Left ventricle myocardium inferior (tissue), 1 donor: ENCODE data around the gene XRCC4. TPM values are rescaled to one million over a fixed set of nuclear protein-coding genes. Genes with fewer than 3 reads are reported as not detected.

Experiments used
- DNase-seq: peaks from one replicate; pipeline ENCODE4 v3.0.0-alpha.2; 2020
- H3K27ac ChIP-seq: fragments of 200-600 bp; replicated peaks from 2 replicates; pipeline ENCODE4 v1.8.0; 2021
- H3K27me3 ChIP-seq: fragments of 200-600 bp; 2 replicates; pipeline ENCODE4 v1.8.0; 2021; ENCODE audit warnings: low read depth
- H3K36me3 ChIP-seq: fragments of 200-600 bp; 2 replicates; pipeline ENCODE4 v1.8.0; 2021
- H3K4me1 ChIP-seq: fragments of 200-600 bp; 2 replicates; pipeline ENCODE4 v1.8.0; 2021
- H3K4me3 ChIP-seq: fragments of 200-600 bp; 2 replicates; pipeline ENCODE4 v1.8.0; 2021; ENCODE audit warnings: mild to moderate bottlenecking, moderate library complexity
- H3K9me3 ChIP-seq: fragments of 200-600 bp; replicated peaks from 2 replicates; pipeline ENCODE4 v1.8.0; 2021
- intact Hi-C: fragments of 100-400 bp; cut with micrococcal nuclease; formaldehyde crosslinking; loops from one replicate; pipeline ENCODE4 v1.11.0; 2022
- total RNA-seq: library from RNA; stranded (reverse); fragmentation: NEBNext Ultra II Directional; extraction: Animal tissue kit (Norgen Biotek cat#: 25700); gene quantifications from one replicate; pipeline ENCODE4 v1.2.1, GENCODE V29; 2021
- TF ChIP-seq, protein P1 (sequence below): fragments of 200-600 bp; IDR thresholded peaks from 2 replicates; pipeline ENCODE4 v1.8.0; 2021; ENCODE audit warnings: antibody characterized with exemption, mild to moderate bottlenecking, borderline replicate concordance
- donor health status: DM: no; HTN: yes; CAD: no; lungs with severe emphysema.

XRCC4 gene
- total RNA-seq, 1 donor from 2014 or later = 5.2 TPM

DNA sequence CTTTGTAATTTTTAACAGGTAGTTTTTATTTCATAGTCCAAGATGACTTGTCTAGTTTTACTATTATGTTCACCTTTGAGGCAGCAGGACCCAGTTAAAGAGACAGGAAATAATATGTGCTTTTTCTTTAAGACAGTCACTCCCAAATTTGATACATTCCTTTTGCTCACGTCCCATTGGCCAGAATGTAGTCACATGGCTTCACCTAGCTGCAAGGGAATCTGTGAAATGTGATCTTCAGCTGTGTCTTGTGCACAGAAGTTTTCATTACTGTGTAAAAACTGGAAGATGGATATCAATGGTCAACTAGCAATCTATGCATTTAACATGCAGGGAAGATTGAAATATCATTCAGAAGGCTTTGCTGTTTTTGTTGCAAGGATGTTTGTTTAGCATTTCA lies 41.1 kb downstream of the XRCC4 start:
- H3K27me3 ChIP-seq = no peaks in the 10 kb centered on the region
- TF ChIP-seq, protein P1, sequence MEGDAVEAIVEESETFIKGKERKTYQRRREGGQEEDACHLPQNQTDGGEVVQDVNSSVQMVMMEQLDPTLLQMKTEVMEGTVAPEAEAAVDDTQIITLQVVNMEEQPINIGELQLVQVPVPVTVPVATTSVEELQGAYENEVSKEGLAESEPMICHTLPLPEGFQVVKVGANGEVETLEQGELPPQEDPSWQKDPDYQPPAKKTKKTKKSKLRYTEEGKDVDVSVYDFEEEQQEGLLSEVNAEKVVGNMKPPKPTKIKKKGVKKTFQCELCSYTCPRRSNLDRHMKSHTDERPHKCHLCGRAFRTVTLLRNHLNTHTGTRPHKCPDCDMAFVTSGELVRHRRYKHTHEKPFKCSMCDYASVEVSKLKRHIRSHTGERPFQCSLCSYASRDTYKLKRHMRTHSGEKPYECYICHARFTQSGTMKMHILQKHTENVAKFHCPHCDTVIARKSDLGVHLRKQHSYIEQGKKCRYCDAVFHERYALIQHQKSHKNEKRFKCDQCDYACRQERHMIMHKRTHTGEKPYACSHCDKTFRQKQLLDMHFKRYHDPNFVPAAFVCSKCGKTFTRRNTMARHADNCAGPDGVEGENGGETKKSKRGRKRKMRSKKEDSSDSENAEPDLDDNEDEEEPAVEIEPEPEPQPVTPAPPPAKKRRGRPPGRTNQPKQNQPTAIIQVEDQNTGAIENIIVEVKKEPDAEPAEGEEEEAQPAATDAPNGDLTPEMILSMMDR = no peak
- intact Hi-C loops = no loop called here
- peaks cover 12% of the 10 kb centered on the region for H3K9me3 ChIP-seq
- peaks cover 12% of the 10 kb centered on the region for H3K36me3 ChIP-seq
- H3K4me1 ChIP-seq = no peaks in the 10 kb centered on the region
- DNase-seq = no peak
- H3K4me3 ChIP-seq = no peak overlapping the region
- no peak overlapping the region for H3K27ac ChIP-seq

DNA sequence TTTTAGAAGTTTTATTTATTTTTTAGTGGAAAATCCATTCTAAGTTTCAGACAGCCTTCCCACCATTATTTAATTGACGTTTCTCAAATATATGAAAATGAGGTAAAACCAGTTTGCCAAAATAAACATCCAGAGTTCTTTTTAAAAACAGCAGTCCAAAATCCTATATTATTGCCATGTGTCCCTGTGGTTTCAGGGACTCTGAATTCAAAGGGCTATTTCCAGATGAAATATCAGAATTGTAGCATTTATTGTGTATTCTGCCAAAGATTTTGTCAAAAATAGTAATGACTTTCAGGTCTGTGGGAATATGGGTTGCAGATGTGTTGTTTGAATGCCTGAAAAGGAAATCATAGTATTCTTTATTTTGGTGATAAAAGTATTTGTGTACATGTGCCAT lies 41.6 kb downstream of the XRCC4 start:
- intact Hi-C loops = no loop called here
- no peak for DNase-seq
- no peak overlapping the region for H3K4me3 ChIP-seq
- no peaks in the 10 kb centered on the region for H3K27me3 ChIP-seq
- H3K27ac ChIP-seq = no peak overlapping the region
- TF ChIP-seq, protein P1 = no peak
- peaks cover 8% of the 10 kb centered on the region for H3K36me3 ChIP-seq
- H3K4me1 ChIP-seq = no peaks in the 10 kb centered on the region
- H3K9me3 ChIP-seq = peaks cover 12% of the 10 kb centered on the region

DNA sequence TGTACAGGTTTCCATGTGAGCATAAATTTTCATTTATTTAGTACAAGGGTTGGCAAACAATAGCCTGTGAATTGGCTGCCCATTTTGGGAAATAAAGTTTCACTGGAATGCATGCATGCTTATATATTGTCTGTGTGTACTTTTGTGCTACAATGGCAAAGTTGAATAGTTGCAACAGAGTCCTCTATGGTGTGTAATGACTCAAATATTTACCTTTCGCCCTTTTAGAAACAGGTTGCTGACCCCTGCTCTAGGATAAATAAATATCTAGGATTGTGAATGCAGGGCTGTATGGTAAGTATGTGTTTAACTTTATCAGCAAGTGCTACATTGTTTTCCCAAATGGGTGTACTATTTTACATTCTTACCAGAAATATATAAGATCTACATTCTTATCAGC lies 47.2 kb downstream of the XRCC4 start:
- intact Hi-C loops = no loop called here
- TF ChIP-seq, protein P1 = no peak
- H3K27ac ChIP-seq = no peak overlapping the region

DNA sequence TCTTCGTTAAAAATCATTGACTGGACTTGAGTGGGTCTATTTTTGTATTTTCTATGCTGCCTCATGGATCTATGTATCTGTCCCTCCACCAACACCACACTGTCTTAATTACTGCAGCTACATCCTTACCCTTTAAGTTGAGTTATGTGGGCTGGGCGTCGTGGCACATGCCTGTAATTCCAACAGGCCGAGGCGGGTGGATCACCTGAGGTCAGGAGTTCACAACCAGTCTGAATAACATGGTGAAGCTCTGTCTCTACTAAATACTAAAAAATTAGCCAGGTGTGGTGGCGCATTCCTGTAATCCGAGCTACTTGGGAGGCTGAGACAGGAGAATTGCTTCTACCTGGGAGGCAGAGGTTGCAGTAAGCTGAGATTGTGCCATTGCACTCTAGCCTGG lies 48.2 kb downstream of the XRCC4 start:
- peaks cover 7% of the 10 kb centered on the region for H3K4me1 ChIP-seq
- peaks cover 3% of the 10 kb centered on the region for H3K9me3 ChIP-seq
- no peaks in the 10 kb centered on the region for H3K27me3 ChIP-seq
- TF ChIP-seq, protein P1 = no peak
- intact Hi-C loops = no loop called here
- DNase-seq = no peak
- H3K27ac ChIP-seq = no peak overlapping the region
- H3K4me3 ChIP-seq = no peak overlapping the region
- no peaks in the 10 kb centered on the region for H3K36me3 ChIP-seq

More for the DNA sequence above, 47.2 kb downstream of the XRCC4 start:
- H3K36me3 ChIP-seq = peaks cover 4% of the 10 kb centered on the region
- DNase-seq = no peak
- peaks cover 3% of the 10 kb centered on the region for H3K9me3 ChIP-seq
- H3K4me1 ChIP-seq = peaks cover 7% of the 10 kb centered on the region
- no peak overlapping the region for H3K4me3 ChIP-seq
- no peaks in the 10 kb centered on the region for H3K27me3 ChIP-seq

DNA sequence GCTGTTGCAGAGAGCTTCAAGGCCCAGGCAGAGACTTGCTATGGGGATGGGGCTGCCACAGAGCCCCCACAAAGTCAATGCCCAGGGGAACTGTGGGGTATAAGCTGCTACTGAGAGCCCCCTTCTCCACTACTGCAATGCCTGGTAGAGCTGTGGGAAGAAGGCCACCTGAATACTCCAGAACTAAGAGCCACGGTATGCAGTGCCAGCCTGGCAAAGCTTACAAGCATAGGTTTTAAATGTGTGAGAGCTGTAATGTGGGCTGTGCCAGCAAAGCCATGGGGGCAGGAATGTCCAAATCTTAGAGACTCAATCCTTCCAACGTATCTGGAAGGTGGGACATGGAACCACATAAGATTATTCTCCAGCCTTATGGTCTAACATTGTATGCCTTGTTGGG lies 49.2 kb downstream of the XRCC4 start:
- Histone ChIP-seq H3K4me1 (peaks cover 7% of the 10 kb centered on the region), H3K9me3 (peaks cover 3% of the 10 kb centered on the region), H3K36me3 (no peaks in the 10 kb centered on the region), H3K4me3 (no peak overlapping the region), H3K27ac (no peak overlapping the region), H3K27me3 (no peaks in the 10 kb centered on the region)
- no peak for DNase-seq
- intact Hi-C loops = no loop called here
- TF ChIP-seq, protein P1 = no peak

DNA sequence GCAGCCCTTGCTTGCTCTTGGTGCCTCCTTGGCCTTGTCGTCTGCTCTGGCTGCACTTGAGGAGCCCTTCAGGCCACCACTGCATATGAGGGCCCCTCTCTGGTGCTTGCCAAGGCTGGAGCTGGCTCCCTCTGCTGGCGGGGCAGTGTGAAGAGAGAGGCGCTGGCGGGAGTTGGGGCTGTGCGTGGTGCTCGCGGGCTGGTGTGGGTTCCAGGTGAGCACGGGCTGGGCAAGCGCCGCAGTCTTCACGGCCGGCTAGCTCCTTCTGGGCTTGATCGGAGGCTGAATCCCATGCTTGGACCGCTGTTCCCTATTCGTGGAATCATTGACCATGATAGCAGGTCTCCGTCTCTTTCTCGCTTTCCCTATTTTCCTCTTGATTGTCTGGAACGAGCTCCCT lies 56.5 kb downstream of the XRCC4 start:
- H3K36me3 ChIP-seq = peaks cover 4% of the 10 kb centered on the region
- H3K4me3 ChIP-seq = no peak overlapping the region
- no peak overlapping the region for H3K27ac ChIP-seq
- H3K9me3 ChIP-seq = peaks cover 4% of the 10 kb centered on the region
- TF ChIP-seq, protein P1 = no peak
- intact Hi-C loops = no loop called here
- H3K27me3 ChIP-seq = no peaks in the 10 kb centered on the region
- peaks cover 5% of the 10 kb centered on the region for H3K4me1 ChIP-seq
- no peak for DNase-seq
